ENCODE measurements around the gene FAM131C.

GRCh38 chr1:16064536-16065268, 8.7 kb downstream of the FAM131C start:
- TF ChIP-seq CTCF (IDR thresholded peaks at IDR 0.05) (no peak), POLR2AphosphoS5 (IDR thresholded peaks at IDR 0.05; ENCODE audit: low read depth, low read length) (no peak)

All from Panc1 (cell line).